HG03095 (cell line): Measurements from ENCODE around the gene MYO18B.
"Not testable (repeated sequence)": the region's sequence is repeated elsewhere in the genome, so short reads cannot be mapped to it uniquely, and the experiment has no call there.

Experiments used
- ATAC-seq: cut with Tn5 transposase; IDR thresholded peaks from one replicate; pipeline ENCODE4 v1.9.1; 2021; ENCODE audit warnings: moderate library complexity; ENCODE audit not compliant: unreplicated experiment

MYO18B gene, protein sequence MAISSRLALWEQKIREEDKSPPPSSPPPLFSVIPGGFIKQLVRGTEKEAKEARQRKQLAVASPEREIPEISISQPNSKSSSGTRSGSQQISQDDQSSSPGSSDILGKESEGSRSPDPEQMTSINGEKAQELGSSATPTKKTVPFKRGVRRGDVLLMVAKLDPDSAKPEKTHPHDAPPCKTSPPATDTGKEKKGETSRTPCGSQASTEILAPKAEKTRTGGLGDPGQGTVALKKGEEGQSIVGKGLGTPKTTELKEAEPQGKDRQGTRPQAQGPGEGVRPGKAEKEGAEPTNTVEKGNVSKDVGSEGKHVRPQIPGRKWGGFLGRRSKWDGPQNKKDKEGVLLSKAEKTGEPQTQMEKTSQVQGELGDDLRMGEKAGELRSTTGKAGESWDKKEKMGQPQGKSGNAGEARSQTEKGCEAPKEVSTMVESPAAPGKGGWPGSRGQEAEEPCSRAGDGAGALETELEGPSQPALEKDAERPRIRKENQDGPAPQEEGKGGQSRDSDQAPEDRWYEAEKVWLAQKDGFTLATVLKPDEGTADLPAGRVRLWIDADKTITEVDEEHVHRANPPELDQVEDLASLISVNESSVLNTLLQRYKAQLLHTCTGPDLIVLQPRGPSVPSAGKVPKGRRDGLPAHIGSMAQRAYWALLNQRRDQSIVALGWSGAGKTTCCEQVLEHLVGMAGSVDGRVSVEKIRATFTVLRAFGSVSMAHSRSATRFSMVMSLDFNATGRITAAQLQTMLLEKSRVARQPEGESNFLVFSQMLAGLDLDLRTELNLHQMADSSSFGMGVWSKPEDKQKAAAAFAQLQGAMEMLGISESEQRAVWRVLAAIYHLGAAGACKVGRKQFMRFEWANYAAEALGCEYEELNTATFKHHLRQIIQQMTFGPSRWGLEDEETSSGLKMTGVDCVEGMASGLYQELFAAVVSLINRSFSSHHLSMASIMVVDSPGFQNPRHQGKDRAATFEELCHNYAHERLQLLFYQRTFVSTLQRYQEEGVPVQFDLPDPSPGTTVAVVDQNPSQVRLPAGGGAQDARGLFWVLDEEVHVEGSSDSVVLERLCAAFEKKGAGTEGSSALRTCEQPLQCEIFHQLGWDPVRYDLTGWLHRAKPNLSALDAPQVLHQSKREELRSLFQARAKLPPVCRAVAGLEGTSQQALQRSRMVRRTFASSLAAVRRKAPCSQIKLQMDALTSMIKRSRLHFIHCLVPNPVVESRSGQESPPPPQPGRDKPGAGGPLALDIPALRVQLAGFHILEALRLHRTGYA (N-terminal part only)

DNA sequence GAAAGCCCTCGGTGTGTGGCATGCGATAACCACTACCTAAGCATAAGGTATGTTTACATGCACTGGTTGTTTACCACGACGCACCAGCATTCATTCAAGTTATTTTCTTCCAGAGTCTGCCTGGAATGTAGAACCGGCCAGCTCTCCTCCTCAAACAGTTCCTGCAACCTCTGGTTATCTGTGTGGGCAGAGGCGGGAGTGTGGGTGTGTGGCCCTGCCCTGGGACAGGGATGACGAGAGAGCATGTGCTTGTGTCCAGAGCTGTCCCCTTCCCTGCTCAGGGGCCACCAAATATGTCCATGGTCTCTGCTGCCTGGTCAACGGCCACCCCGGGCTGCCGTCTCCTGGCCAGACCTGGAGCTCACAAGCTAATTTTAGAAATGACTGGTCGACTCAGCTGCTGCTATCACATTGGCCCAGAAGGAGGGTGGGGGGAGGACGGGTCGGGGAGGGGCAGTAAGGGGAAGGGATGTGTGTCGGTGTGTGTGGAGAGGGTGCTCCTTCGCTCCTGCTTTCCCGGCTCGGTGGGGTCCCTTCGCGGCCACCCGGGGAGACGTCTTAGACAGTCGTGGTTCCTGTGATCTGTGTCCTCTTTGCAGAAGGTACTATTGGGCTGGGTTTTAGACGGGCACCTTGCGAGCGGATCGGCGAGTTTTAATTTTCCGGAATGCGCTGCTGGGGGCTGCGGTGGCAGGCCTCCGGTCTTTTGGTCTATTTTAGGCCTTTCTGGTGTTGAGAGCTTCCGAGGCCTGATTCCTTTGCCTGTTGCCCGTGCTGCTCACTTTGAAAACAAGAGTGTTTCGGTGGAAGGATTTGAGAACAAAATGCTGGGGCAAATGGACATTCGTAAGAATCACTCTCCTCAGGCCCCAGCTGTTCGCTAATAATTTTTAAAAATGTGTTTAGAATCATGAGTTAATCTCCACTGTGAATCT, at the start of gene MYO18B:
Gene MYO18B, plus strand, starts transcription at position 497 of the 935 bp plus-strand sequence. CDS start 18,905 bp downstream, outside the sequence.
- no peak for ATAC-seq

DNA sequence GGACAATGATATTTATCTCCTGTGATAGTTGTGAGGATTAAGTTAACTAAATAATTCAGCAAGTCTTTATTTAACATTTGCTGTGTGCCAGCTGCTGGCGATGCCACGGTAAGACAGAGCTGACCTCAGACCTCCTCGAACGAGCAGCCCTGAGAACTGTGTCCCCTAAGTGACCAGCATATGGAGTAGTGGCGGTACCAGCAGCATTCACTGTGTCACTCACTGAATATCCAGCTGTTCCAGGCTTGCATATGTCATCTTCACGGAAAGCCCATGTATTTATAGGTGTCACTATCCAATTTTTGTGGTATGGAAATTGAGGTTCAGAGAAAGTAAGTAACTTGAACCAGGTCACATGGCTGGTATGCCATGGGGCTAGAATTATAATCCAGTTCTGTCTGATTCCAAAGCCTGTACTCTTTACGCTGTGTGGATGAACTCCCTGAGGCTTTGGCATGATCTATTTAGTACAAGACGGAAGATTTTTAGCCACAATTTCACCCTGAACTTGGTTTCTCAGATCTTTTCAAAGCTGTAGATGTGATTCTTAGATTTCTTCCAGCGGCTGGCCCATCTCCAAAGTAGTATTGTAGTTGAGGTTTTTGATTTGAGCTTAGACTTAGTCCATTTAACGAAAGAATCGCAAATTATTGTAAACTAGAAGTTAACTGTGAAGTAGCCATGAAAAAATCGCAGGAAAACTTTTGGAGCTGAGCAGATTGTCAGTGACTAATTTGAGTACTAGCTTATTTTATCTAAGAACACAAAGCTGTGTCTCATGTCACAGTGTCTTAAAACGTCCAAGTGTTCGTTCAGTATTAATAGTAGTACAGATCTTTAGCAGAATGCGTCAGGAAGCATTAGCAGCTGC, 49.4 kb upstream of the MYO18B start:
- ATAC-seq: no peak

DNA sequence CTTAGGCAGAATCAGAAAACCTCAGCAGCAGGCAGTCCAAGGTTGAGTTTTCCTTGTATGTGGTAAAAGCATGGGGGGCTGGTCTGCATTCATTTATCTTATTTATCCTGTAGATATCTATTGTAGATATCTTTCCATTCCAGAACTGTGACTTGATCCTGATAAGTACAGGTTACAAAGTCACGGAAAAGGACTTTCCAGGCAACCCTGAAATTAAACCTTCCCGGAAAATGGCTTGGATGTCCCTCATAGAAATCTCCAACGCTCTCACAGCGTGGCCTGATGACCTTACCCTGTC, 48.8 kb upstream of the MYO18B start:
- no peak for ATAC-seq

DNA sequence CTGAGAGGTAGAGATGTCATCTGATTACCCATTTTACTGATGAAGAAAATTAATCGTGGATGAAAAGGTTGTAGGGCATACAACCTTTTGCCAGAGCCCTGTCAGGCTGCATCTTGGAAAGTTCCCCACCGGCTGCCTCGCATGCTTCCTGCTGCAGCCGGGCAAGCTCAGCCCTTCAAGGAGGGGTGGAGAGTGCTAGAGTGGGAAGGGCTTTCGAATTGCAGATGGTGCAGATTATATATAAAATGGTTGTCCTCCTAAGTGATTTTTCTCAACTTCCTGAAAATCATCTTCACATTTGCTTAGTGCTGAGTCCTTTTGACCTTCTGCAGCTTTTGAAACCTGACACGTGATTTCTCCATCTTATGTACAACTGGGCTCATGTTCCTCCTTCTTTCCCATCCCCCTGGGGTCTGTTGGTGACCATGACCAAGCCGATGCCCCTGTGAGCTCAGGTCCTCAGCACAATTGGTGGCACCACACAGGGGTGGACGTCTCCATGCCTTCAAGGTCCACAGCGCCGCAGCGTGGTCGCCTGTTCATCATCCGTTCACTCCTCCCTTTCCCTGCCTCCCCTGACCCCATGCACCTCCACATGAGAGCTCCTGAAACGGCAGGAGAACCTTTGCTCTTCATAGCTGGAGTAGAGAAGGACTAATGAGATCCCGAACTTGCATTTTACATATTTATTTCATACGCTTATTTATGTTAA, 47.6 kb upstream of the MYO18B start:
- ATAC-seq: no peak

DNA sequence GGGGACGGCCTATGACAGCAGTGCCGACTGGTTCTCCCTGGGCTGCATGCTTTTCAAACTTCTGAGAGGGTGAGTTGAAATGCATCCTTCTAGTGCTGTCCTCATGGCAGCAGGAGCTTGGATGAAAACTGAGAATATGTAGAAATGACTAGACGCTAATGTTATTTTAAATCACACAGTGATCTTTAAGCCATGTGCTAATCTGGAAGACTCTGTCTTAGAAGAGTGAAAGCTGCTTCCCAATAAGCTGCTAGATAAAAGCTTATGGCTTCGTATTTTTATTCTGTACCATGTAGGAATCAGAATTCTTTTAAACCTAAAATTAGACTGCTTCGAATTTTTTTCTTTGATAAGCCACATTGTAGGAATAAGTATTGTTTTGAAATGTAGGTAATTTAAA, 46.8 kb upstream of the MYO18B start:
- no peak for ATAC-seq

DNA sequence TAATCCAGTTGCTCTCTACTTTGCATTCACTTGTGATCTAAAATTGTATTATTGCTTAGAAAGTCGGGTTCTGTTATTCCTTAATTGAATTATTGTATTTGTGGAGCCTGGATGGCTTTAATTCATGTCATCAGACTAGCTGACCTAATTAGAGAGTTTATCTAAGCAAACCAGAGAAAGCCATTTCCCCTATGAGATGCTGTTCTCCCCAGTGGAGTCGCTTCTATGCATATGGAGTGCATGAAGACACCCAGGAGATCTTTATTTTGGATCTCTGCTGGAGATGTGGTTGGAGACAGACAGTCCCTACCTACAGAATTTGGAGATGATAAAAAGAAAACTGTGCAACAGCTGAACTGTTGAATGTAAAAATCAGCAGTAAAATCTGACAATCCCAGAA, 45.2 kb upstream of the MYO18B start:
- ATAC-seq: no peak

DNA sequence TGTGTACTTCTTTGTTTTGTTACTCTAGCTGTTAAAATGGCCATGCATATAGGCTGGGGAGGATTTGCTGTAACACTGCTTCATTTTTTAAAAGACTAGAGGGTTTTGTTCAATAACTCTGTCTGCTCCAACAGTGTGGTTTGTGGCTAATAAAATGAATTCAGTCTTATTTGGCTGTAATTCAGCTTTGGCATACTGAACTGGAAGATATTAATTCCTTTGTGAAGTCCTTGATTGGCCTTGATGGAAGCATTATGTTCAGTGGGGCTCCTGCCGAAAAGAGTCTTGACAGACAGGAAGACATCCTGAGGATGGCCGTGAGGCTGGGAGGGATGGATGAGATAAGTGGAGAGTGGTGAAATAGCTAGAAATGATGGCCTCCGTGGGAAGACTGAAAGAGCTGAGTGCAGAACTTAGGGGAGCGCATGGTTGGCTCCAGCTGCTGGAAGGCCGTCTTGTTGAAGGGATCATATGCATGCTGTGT, 44.8 kb upstream of the MYO18B start:
- no peak for ATAC-seq

DNA sequence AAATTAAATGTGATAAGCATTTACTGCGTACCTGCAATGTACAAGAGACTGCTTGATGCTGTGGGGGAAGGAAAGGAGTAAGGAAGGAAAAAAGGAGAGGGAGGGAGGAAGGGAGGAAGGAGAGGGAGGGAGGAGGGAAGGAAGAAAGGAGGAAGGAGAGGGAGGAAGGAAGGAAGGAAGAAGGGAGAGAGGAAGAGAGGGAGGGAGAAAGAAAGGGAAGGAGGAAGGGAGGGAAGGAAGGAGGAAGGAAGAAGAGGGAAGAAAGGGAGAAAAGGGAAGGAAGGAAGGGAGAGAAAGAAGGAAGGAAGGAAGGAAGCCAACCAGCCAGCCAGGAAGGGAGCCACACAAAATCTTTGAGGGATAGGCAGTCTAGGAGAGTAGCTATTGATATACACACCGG, 44.0 kb upstream of the MYO18B start:
- no peak for ATAC-seq

DNA sequence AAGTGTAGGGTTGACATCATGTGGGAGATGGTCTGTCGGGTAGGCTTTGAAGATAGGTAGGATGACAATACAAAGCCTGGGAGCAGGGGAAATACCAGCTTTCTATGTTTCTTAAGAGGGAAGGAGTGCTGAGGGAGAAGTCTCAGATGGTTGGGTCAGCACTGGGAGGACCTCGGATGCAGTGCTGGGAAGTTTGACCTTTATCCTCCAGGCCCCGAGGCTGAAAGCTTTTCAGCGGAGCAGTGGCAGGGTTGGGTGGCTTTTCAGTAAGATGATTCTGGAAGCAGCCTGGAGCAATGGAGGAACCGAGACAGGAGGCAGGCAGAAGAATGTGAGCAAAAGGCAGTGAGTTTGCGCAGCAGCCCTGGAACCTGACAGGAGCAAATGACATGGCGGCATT, 43.5 kb upstream of the MYO18B start:
- no peak for ATAC-seq

DNA sequence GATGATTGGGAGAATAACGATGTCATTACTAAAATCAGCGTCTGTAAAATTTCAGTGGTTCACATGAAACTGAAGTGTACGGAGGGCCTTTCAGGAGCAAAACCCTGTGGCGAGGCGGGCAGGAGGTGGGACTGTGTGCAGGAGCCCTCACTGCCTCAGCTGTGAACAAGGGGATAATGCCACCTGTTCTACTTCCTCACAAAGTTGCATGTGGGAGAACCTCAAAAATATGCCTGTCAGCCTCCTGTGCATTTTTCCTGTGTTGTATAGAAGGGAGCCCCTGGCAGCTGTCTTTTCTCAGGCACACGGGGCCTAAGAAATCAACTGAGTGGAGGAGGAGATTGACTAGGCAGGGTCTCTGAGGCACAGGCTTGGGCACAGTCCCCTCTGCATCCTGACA, 43.0 kb upstream of the MYO18B start:
- no peak for ATAC-seq

DNA sequence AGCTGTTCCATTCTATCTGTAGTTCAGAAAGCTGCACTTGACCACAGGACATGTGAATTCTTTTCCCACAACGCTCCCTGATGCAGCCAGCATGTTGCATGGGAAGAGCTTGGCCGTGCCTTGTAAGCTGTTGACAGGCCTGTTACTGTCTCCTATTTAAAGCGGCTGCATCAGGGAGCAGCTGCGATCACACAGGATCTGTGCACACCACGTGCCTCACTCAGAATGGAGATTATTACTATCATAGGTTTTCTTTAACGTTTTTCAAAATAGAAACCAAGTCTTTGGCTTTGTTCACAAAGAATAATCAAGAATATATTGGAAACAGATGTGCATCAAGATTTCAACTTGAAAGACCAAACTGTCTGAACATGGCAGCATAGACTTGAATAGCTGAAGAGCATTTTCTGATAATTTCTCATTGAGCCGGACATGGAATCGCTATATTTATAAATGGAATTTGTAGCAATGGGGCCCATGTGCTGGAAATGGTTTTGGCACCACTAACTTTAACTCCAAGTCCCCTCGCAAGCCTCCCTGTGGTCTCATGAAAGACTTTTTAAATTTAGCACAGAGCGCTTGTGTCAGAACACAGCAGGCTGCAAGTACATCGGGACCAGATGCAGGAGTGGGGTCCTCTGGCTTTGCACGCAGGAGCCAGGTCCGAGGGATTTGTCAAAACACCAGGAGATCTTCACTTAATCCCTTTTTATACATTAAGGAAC, 40.8 kb upstream of the MYO18B start:
- no peak for ATAC-seq

DNA sequence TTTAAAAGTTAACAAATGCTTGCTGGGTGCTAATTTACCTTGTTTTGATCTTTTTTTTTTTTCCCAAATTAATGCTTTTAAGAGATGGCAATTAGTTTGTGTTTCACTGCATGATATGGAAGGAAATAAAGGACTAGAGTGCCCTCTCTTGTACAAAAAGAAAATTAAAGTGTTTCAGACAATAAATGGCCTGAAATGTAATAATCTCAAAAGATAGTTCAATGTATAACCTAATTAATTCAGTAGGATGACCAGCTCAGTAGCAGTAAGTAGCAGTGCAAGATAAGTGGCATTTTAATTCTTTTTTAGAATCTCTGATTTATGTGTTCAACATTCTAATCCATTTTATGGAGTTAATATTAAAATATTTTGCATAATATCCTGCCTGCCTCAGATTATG, 39.9 kb upstream of the MYO18B start:
- ATAC-seq: no peak

DNA sequence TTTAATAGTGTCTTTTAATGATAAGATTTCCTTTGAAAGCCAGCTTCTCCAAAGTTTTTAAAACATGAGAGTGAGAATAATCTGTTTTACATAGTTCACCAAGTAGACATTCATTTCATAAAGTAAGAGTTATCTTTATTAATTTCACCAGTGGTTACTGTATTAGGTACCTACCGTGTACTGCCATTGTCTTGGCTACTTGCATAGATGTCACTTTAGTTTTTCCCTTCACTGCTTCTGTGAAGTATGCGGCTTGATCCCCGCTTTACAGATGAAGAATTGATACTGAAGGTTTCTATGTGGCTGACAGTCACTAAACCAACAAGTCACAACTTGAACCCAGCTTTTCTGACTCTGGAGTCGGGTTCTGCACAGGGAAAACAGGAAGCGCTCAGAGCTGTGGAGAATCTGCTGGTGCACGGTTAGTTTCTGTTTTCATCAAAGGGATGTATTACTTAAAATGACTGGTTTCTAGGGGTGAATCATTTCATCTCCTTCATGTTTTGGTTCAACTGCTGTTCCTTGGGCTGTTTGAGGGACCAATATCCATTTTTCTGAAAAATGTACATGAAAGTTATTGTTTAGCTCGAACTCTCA, 39.3 kb upstream of the MYO18B start:
- no peak for ATAC-seq

DNA sequence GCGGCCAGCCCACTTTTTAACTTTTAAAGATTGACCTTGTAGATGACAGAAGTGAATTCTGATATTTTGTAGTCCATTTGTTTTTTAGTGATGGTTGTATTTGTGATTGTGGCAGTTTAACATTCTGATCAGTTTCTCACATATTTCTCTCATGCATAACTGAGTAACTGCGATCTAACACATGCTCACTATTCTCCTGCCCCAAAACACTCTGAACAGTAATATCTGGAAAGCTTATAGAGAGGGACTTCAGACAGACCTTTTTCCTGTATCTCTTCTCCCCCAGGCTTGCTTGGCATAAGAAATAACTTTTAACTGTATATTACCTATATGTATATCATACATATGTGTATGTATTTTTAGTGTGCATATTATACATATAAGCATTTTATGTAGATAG, 37.3 kb upstream of the MYO18B start:
- no peak for ATAC-seq

DNA sequence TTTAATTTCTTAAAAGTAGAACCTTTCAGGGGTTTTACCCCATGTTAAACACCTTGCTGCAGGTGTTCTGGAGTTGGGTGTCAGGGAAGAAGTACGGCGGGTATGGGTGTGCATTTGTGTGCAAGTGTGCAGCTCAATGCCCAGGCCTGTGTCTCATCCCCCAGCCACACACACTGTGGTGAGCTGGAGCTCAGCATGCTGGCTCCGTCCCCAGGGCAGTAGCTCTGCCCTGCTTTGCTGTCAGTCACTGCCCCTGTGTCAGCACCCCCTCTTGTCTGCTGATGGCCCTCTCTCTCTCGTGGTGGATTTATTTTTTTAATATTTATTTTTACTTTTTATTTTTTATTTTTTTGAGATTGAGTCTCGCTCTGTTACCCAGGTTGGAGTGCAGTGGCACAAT, 35.8 kb upstream of the MYO18B start:
- ATAC-seq: no peak

DNA sequence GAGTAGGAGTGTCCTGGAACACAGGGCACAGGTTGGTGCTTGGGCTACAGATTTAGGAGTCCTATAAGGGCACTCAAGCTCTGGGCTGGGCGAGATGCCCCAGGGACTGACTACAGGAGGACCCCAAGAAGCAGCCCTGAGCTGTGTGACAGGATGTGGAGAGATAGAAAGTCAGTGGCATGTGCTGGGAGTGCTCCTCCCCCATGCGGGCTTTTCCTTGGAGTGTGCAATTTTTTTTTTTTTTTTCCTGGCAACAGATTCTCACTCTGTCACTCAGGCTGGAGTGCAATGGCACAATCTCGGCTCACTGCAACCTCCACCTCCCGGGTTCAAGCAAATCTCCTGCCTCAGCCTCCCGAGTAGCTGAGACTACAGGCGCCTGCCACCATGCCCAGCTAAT, 33.6 kb upstream of the MYO18B start:
- not testable (repeated sequence) for ATAC-seq

DNA sequence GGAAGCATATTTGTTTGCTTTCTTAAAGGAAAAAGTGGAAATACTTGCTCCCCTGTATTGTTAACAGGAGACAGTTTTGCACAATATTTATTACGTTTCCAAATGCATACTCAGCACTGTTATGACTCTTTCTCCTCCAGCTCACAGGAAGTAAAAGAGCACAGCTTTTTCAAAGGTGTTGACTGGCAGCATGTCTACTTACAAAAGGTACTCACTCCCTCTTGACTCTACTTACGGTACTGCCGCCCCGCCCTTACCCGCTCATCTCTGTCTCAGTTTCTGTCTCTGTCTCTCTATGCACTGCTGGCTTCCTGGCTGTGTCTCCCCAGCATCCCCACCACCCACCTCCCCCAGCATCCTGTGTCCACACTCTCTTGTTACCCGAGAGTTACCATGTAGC, 32.2 kb upstream of the MYO18B start:
- no peak for ATAC-seq

DNA sequence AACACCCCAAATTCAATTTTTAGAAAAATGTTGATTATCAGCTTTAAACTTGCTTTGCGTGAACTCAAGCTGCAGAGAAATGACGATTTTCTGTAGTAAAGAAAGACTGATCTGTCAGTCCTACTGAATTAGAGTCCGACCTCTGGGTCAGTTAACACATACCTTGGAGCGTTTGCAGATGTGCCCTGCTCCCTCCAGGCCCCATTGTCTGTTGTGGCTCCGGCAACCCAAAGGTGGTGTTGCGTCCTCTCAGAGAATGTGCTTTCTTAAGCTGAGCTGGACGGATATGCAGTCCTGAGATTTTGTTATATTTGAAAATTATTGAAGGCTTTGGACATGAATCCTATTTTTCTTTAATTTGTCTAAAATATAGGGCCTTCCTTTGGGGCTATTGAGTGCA, 31.5 kb upstream of the MYO18B start:
- ATAC-seq: no peak
